GM12873 (cell line): ENCODE results near the gene ERP29.

Source experiments
- CTCF ChIP-seq: IDR thresholded peaks from 2 replicates; pipeline ENCODE4 v1.5.1; 2012; ENCODE audit warnings: low read depth, mild to moderate bottlenecking, moderate library complexity, low read length, control low read depth; ENCODE audit not compliant: insufficient read depth; ENCODE audit errors: missing control alignments

Gene ERP29

DNA sequence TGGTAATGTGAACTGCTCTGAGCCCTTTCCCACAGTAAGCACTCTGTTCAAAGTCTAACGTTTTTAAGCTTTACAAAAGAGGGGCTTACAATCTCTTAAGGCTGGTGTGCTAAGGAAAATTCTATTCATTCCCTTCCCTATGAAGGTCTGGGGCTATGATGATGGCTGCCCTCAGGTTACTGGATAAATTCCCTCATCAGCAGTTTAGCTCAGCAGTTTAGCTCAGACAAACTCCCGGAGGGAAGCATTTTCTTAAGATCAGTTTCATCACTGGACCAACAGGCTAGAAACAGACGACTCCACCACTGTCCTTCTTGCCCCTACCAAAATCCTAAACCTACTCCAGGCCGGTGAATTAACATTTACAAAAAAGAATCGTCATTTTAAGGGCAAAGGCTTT, 19.1 kb downstream of the ERP29 start:
- no peak for TF ChIP-seq CTCF

- no peak for TF ChIP-seq CTCF
Observed at GRCh38 chr12:112035219-112035785, 22.1 kb downstream of the ERP29 start.

DNA sequence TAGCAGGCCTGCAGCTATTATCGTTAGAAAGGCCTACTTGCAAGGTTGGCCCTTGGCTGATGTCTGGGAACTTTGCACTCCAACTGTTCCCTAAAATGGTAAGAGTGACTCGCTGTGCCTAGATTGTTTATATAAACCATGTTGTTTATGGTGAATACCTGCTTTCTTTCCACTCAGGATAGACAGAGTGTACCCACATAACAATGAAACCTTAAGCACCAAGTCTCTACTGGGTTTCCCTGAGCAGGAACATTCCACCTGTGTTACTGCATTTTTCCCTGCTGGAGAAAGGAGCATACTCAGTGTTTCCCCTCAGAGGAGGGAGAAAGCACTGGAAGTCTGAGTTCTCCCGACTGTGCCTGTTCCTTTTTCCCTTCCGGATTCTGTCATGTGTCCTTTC, 32.8 kb downstream of the ERP29 start:
- TF ChIP-seq CTCF, result no peak

DNA sequence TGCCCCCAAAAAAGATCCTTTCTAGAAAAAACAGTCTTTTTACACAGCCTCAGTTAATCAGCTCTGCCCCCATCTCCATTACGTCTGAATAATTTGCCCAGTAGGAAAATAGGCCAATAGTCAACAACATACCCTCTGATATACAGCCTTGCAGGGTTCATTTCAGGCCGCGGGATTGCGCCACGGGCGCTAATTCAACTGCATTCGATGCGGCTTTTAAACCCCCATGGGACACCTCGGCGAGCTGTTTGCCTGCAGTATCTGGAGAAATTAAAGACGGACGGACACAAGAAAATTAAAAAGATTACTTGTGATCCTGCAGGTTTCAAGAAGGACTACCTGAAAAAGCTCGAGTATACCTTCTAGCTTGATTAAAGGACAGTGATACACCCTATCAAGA, 36.1 kb downstream of the ERP29 start:
- no peak for TF ChIP-seq CTCF

- no peak for TF ChIP-seq CTCF
Observed at GRCh38 chr12:112061137-112061536, 47.9 kb downstream of the ERP29 start.

DNA sequence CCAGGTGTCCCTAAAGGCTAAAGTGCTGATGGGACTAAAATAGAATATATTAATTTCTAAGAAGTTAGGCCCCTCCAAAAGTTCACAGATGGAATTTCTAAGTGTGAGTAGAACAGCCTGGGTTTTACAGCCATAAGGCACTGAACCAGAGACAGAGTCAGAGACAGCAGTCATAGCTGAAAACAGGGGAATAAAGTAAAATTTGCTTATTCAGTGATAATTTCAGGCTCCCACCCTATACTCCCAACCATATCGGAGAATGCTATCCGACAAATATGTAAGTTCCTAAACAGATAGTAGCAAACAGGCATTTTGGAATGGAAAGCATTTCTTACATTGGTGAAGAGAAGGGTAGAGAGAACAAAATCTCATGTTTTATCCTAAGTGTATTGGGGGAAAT, 50.0 kb downstream of the ERP29 start:
- no peak for TF ChIP-seq CTCF

DNA sequence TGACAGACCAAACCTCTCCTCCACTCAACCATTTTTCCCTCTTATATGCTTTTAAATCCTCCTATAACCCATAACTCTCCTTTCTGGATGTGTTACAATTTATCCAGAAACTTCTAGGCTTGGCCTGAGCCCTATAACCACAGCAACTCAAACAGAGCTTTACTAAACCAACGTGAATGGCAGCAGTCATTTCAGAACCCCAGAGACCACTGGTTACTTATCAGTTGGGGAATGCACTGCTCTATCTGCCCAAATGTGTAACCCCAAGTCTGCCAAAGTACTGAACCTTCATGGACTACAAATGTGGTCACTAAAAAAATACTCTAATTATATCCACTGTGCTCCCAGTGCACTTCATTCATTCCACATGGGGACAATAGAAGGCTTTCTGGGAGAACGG, 53.3 kb downstream of the ERP29 start:
- no peak for TF ChIP-seq CTCF
